HT1080 (cell line): ENCODE results near the gene ZNF584. TPM values are rescaled to one million over a fixed set of nuclear protein-coding genes. Genes with fewer than 3 reads are reported as not detected.
"Not testable (repeated sequence)": the region's sequence is repeated elsewhere in the genome, so short reads cannot be mapped to it uniquely, and the experiment has no call there.

Source experiments
- DNase-seq: peaks from one replicate; pipeline ENCODE4 v3.0.0-alpha.2; 2015; ENCODE audit warnings: low read depth
- total RNA-seq: library from RNA; depleted of rRNA; stranded (reverse); fragments of >200 nt; shearing (Covaris generic); gene quantifications from 2 replicates; pipeline ENCODE4 v1.2.3, GENCODE V29; 2014

The ZNF584 gene
- total RNA-seq, 1 experiment from 2014 or later: 33.4 TPM

- not testable (repeated sequence) for DNase-seq
Measured at GRCh38 chr19:58403920-58404478, 4.5 kb upstream of the ZNF584 start.

- DNase-seq: no peak
Measured at GRCh38 chr19:58406818-58407657, 1.4 kb upstream of the ZNF584 start.

- no peak for DNase-seq
Measured at GRCh38 chr19:58407658-58408151, 744 bp upstream of the ZNF584 start.

- DNase-seq: peak; percentile 48
Measured at GRCh38 chr19:58409010-58409790, 751 bp downstream of the ZNF584 start.

- no peak for DNase-seq
Measured at GRCh38 chr19:58416604-58417003, 8.2 kb downstream of the ZNF584 start.

GRCh38 chr19:58417071-58417470 is 8.6 kb downstream of the ZNF584 start:
- no peak for DNase-seq

GRCh38 chr19:58428617-58429016 is 20.2 kb downstream of the ZNF584 start:
- DNase-seq: no peak

- DNase-seq: no peak
Measured at GRCh38 chr19:58429745-58430144, 21.3 kb downstream of the ZNF584 start.

- no peak for DNase-seq
Measured at GRCh38 chr19:58434217-58434616, 25.8 kb downstream of the ZNF584 start.

GRCh38 chr19:58439576-58440554 is 31.4 kb downstream of the ZNF584 start, which contains the start of gene ZNF132:
ZNF132 (minus strand) TSS chr19:58440153; CDS start chr19:58439821, 332 bp downstream.
- peak; percentile 97 for DNase-seq

- no peak for DNase-seq
Measured at GRCh38 chr19:58440556-58440955, 32.1 kb downstream of the ZNF584 start.

- DNase-seq: peak; percentile 15
Measured at GRCh38 chr19:58442986-58443385, 34.5 kb downstream of the ZNF584 start.

- not testable (repeated sequence) for DNase-seq
Measured at GRCh38 chr19:58448860-58449259, 40.4 kb downstream of the ZNF584 start.

- DNase-seq: not testable (repeated sequence)
Measured at GRCh38 chr19:58449980-58450379, 41.5 kb downstream of the ZNF584 start.

- DNase-seq: no peak
Measured at GRCh38 chr19:58450856-58451357, 42.5 kb downstream of the ZNF584 start.

GRCh38 chr19:58451358-58452101 is 43.1 kb downstream of the ZNF584 start, which contains the start of gene ZNF324B:
ZNF324B (plus strand) TSS chr19:58451622; CDS start chr19:58453702, 2,080 bp downstream.
- peak; percentile 94 for DNase-seq

GRCh38 chr19:58453743-58454142 is 45.3 kb downstream of the ZNF584 start:
- no peak for DNase-seq

GRCh38 chr19:58455306-58455705 is 46.9 kb downstream of the ZNF584 start:
- no peak for DNase-seq

- DNase-seq: no peak
Measured at GRCh38 chr19:58456111-58456510, 47.7 kb downstream of the ZNF584 start.
